Measurements from ENCODE around the gene MECP2. TPM values are rescaled to one million over a fixed set of nuclear protein-coding genes. Genes with fewer than 3 reads are reported as not detected.

Gene MECP2
- total and polyA plus RNA-seq, 3 experiments from 2014 or later, result 24.3 to 120 (median 49.5) TPM

DNA sequence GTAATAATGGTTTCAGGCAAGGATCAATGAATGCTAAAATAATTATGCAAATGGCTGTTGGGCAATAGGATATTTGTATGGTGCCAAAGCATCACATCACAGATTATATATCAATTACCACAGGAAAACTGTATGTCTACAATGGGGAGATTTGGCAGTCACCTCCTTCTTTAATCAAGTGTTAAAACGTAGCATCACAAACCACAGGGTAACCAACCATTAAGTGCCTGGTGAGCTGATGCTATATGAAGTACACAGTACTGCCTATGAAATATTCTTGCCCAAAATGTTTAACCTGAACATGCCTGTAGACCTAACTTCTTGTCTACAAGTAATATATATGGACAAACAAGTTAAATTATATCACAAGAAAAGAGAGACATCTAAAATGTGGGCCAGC, 25.3 kb downstream of the MECP2 start:
- Mint-ChIP-seq H3K36me3 (peaks cover 0 to 42% (median 3%) of the 10 kb centered on the region in 3 donors), H3K4me1 (peaks cover 43 to 78% (median 69%) of the 10 kb centered on the region in 3 donors), H3K27ac (peak overlapping the region in 6 of 8 donors; percentile 16 to 76 (median 52)), H3K27me3 (peaks cover 0 to 16% of the 10 kb centered on the region in 2 donors), H3K9me3 (no peaks in the 10 kb centered on the region), H3K4me3 (peak overlapping the region in 1 of 7 donors; percentile 12)
- POLR2A ChIA-PET, result no interaction called here
- no peaks in the 10 kb centered on the region for H3K27me3 ChIP-seq (ENCODE audit: insufficient read depth, low read length, poor library complexity, severe bottlenecking)
- H3K9me3 ChIP-seq (ENCODE audit: low read length), result no peaks in the 10 kb centered on the region
- H3K27ac ChIP-seq (ENCODE audit: low read depth, low read length), result no peak overlapping the region
- H3K36me3 ChIP-seq (ENCODE audit: insufficient read depth, low read length), result peaks cover 7% of the 10 kb centered on the region
- peaks cover 41% of the 10 kb centered on the region for H3K4me1 ChIP-seq (ENCODE audit: insufficient read depth, low read length)
- DNase-seq, result no peak
- no peak overlapping the region for H3K4me3 ChIP-seq (ENCODE audit: low read length)
- CTCF ChIA-PET, result no interaction called here

- Histone ChIP-seq H3K4me3 (ENCODE audit: low read length) (no peak overlapping the region), H3K36me3 (ENCODE audit: insufficient read depth, low read length) (no peaks in the 10 kb centered on the region), H3K9me3 (ENCODE audit: low read length) (no peaks in the 10 kb centered on the region), H3K27me3 (ENCODE audit: insufficient read depth, low read length, poor library complexity, severe bottlenecking) (no peaks in the 10 kb centered on the region), H3K4me1 (ENCODE audit: insufficient read depth, low read length) (peaks cover 50% of the 10 kb centered on the region), H3K27ac (ENCODE audit: low read depth, low read length) (no peak overlapping the region)
- Mint-ChIP-seq H3K4me3 (no peak overlapping the region), H3K27me3 (peaks cover 0 to 9% of the 10 kb centered on the region in 2 donors), H3K36me3 (peaks cover 0 to 26% (median 3%) of the 10 kb centered on the region in 3 donors), H3K4me1 (peaks cover 42 to 74% (median 62%) of the 10 kb centered on the region in 3 donors), H3K9me3 (no peaks in the 10 kb centered on the region), H3K27ac (peak overlapping the region in 4 of 8 donors; percentile 17 to 57 (median 44))
- ChIA-PET POLR2A (interaction anchor here (0.7 kb wide), 1 partner anchor 94 kb away, joined by 12 read pairs; no protein-coding TSS in a partner anchor), CTCF (interaction anchor here (1.0 kb wide), 1 partner anchor 17 kb away, joined by 3 read pairs; no protein-coding TSS in a partner anchor)
- DNase-seq, result no peak
Observed at GRCh38 chrX:154068560-154068959, 29.0 kb downstream of the MECP2 start.

DNA sequence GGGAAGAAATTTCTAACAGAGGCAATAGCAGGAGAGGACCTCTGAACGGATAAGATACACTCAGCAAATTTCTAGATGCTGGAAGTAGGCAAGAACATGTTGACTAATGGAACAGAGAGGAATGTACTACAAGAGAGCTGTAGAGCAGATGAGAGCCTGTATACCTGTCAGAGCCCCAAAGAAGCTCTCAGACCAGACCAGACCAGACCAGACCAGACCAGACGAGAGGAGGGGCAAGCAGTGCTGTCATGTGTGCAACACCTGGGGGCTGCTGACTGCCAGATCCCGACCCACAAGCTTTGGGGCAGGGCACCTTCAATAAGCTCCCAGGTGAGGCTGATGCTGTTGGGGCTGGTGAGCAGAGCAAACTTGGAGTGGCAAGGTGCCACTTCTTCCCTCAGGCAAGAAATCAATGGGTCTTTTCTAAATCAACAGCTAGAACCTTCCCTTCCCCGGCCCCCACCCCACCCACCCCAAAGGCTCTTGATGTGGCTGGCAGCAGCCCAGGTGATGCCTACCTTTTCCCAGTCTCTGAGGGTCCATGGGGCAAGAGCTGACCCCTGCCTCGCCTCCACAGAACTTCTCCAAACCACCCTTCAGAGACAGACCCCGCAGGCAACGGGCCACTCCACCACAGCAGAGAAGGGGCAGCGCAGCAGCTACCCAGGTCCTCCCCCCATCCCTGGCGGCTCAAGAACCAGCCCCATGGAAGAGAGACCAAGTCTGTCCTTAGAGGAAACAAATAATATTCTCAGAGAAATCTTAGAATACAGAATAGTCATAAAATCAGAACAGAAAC, 32.7 kb downstream of the MECP2 start:
- Mint-ChIP-seq H3K9me3 (no peaks in the 10 kb centered on the region), H3K27ac (peak overlapping the region in 7 of 8 donors; percentile 21 to 92 (median 74)), H3K4me3 (peak overlapping the region in 4 of 7 donors; percentile 1 to 23 (median 14)), H3K36me3 (peaks cover 0 to 34% (median 0%) of the 10 kb centered on the region in 3 donors), H3K4me1 (peaks cover 54 to 77% (median 69%) of the 10 kb centered on the region in 3 donors), H3K27me3 (peaks cover 0 to 2% of the 10 kb centered on the region in 2 donors)
- ChIA-PET CTCF (interaction anchor here (1.3 kb wide), 1 partner anchor 32 kb away, joined by 3 read pairs; the partner anchor contains the start of gene MECP2), POLR2A (interaction anchor here (1.0 kb wide), 1 partner anchor 28 kb away, joined by 5 read pairs; no protein-coding TSS in a partner anchor)
- Histone ChIP-seq H3K27me3 (ENCODE audit: insufficient read depth, low read length, poor library complexity, severe bottlenecking) (no peaks in the 10 kb centered on the region), H3K4me1 (ENCODE audit: insufficient read depth, low read length) (peaks cover 60% of the 10 kb centered on the region), H3K27ac (ENCODE audit: low read depth, low read length) (no peak overlapping the region), H3K4me3 (ENCODE audit: low read length) (no peak overlapping the region), H3K36me3 (ENCODE audit: insufficient read depth, low read length) (no peaks in the 10 kb centered on the region), H3K9me3 (ENCODE audit: low read length) (no peaks in the 10 kb centered on the region)
- no peak for DNase-seq

DNA sequence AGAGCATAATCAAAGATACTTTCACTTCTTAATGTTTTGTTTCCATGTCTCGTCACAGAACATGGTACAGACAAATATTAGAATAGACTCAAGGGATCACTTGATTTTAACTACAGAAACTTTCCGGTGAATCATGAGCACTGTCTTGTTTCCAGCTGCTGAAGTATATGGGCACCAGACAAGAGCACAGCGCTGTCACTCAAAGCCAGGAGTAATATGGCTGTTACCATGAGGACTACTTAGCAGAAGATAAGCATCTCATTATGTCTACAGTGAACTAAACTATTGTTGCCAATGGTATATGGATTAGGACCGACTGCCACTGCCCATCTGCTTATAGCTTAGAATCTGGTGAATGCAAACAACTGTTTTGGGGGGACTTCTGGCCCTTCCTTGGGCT, 34.3 kb downstream of the MECP2 start:
- POLR2A ChIA-PET, result no interaction called here
- Mint-ChIP-seq H3K27me3 (peaks cover 0 to 2% of the 10 kb centered on the region in 2 donors), H3K27ac (peak overlapping the region in 5 of 8 donors; percentile 53 to 81 (median 65)), H3K9me3 (no peaks in the 10 kb centered on the region), H3K36me3 (peaks cover 0 to 45% (median 0%) of the 10 kb centered on the region in 3 donors), H3K4me1 (peaks cover 64 to 88% (median 81%) of the 10 kb centered on the region in 3 donors), H3K4me3 (peak overlapping the region in 1 of 7 donors; percentile 29)
- Histone ChIP-seq H3K27me3 (ENCODE audit: insufficient read depth, low read length, poor library complexity, severe bottlenecking) (no peaks in the 10 kb centered on the region), H3K36me3 (ENCODE audit: insufficient read depth, low read length) (no peaks in the 10 kb centered on the region), H3K4me1 (ENCODE audit: insufficient read depth, low read length) (peaks cover 65% of the 10 kb centered on the region), H3K27ac (ENCODE audit: low read depth, low read length) (no peak overlapping the region), H3K4me3 (ENCODE audit: low read length) (no peak overlapping the region), H3K9me3 (ENCODE audit: low read length) (no peaks in the 10 kb centered on the region)
- DNase-seq, result no peak
- CTCF ChIA-PET, result interaction anchor here (1.7 kb wide), 1 partner anchor 50 kb away, joined by 4 read pairs; no protein-coding TSS in a partner anchor

GRCh38 chrX:154061801-154062200, 35.7 kb downstream of the MECP2 start:
- no peak for DNase-seq
- H3K4me1 Mint-ChIP-seq, result peaks cover 71 to 90% (median 81%) of the 10 kb centered on the region in 3 donors
- H3K27ac Mint-ChIP-seq, result peak overlapping the region; percentile 23 to 96 (median 66)
- Histone ChIP-seq H3K4me3 (ENCODE audit: low read length) (no peak overlapping the region), H3K4me1 (ENCODE audit: insufficient read depth, low read length) (peaks cover 68% of the 10 kb centered on the region), H3K27ac (ENCODE audit: low read depth, low read length) (no peak overlapping the region), H3K27me3 (ENCODE audit: insufficient read depth, low read length, poor library complexity, severe bottlenecking) (no peaks in the 10 kb centered on the region), H3K36me3 (ENCODE audit: insufficient read depth, low read length) (peaks cover 7% of the 10 kb centered on the region), H3K9me3 (ENCODE audit: low read length) (no peaks in the 10 kb centered on the region)
- ChIA-PET CTCF (no interaction called here), POLR2A (interaction anchor here (0.7 kb wide), 1 partner anchor 10 kb away, joined by 6 read pairs; no protein-coding TSS in a partner anchor)
- H3K36me3 Mint-ChIP-seq, result peaks cover 0 to 57% (median 0%) of the 10 kb centered on the region in 3 donors
- H3K9me3 Mint-ChIP-seq, result no peaks in the 10 kb centered on the region
- peaks cover 0 to 7% of the 10 kb centered on the region in 2 donors for H3K27me3 Mint-ChIP-seq
- peak overlapping the region in 5 of 7 donors; percentile 1 to 51 (median 37) for H3K4me3 Mint-ChIP-seq

DNA sequence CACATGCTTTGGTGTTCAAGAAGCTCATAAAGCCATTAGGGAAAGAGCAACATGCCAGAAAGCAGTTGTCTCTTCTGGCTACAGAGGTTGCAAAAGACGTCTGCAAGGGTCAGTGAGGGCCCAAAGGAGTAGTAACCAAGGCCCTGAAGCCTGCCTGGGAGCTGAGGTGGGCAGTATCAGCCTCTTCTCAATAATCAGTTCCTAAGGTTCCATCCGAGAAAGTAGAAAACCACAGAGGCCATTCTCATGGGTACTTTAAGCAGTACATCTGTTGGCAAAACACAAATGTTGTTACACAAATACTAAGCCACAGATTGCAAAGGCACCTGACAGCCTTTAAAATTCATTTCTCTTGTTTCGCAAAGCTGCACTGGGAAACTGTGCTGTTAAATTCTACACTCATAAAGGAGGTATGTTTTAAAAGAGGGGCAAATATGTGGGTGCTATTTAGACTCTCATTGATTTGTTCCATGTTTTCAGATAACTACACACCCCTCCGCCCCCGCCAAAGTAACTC, 37.7 kb downstream of the MECP2 start:
- H3K27me3 Mint-ChIP-seq, result peaks cover 0 to 7% of the 10 kb centered on the region in 2 donors
- H3K36me3 ChIP-seq (ENCODE audit: insufficient read depth, low read length), result peaks cover 7% of the 10 kb centered on the region
- no peaks in the 10 kb centered on the region for H3K9me3 Mint-ChIP-seq
- no peak overlapping the region for H3K27ac ChIP-seq (ENCODE audit: low read depth, low read length)
- H3K4me1 Mint-ChIP-seq, result peaks cover 66 to 85% (median 82%) of the 10 kb centered on the region in 3 donors
- H3K4me1 ChIP-seq (ENCODE audit: insufficient read depth, low read length), result peaks cover 73% of the 10 kb centered on the region
- no peaks in the 10 kb centered on the region for H3K27me3 ChIP-seq (ENCODE audit: insufficient read depth, low read length, poor library complexity, severe bottlenecking)
- H3K4me3 Mint-ChIP-seq, result peak overlapping the region in 1 of 7 donors; percentile 23
- CTCF ChIA-PET, result no interaction called here
- DNase-seq, result no peak
- H3K4me3 ChIP-seq (ENCODE audit: low read length), result no peak overlapping the region
- POLR2A ChIA-PET, result no interaction called here
- peaks cover 0 to 67% (median 0%) of the 10 kb centered on the region in 3 donors for H3K36me3 Mint-ChIP-seq
- no peaks in the 10 kb centered on the region for H3K9me3 ChIP-seq (ENCODE audit: low read length)
- peak overlapping the region; percentile 0 to 89 (median 77) for H3K27ac Mint-ChIP-seq

- peaks cover 68% of the 10 kb centered on the region for H3K4me1 ChIP-seq (ENCODE audit: insufficient read depth, low read length)
- Mint-ChIP-seq H3K27me3 (peaks cover 0 to 7% of the 10 kb centered on the region in 2 donors), H3K9me3 (no peaks in the 10 kb centered on the region), H3K27ac (peak overlapping the region; percentile 12 to 89 (median 77)), H3K36me3 (peaks cover 0 to 64% (median 0%) of the 10 kb centered on the region in 3 donors), H3K4me1 (peaks cover 61 to 79% (median 76%) of the 10 kb centered on the region in 3 donors), H3K4me3 (peak overlapping the region in 1 of 7 donors; percentile 23)
- H3K4me3 ChIP-seq (ENCODE audit: low read length), result no peak overlapping the region
- H3K36me3 ChIP-seq (ENCODE audit: insufficient read depth, low read length), result peaks cover 7% of the 10 kb centered on the region
- ChIA-PET CTCF (no interaction called here), POLR2A (no interaction called here)
- H3K27me3 ChIP-seq (ENCODE audit: insufficient read depth, low read length, poor library complexity, severe bottlenecking), result no peaks in the 10 kb centered on the region
- no peak overlapping the region for H3K27ac ChIP-seq (ENCODE audit: low read depth, low read length)
- H3K9me3 ChIP-seq (ENCODE audit: low read length), result no peaks in the 10 kb centered on the region
- no peak for DNase-seq
Observed at GRCh38 chrX:154059231-154059630, 38.3 kb downstream of the MECP2 start.
